Superior temporal gyrus (tissue), 1 donor: ENCODE data around the gene PIK3R3.
"Not testable (repeated sequence)": the region's sequence is repeated elsewhere in the genome, so short reads cannot be mapped to it uniquely, and the experiment has no call there.

Source experiments
- DNase-seq: peaks from one replicate; pipeline ENCODE4 v3.0.0-alpha.2; 2016; ENCODE audit errors: extremely low spot score

PIK3R3 gene

GRCh38 chr1:46102769-46103476 lies 29.5 kb downstream of the PIK3R3 start:
- DNase-seq, result no peak

- DNase-seq, result no peak
Observed at GRCh38 chr1:46099215-46099614, 33.2 kb downstream of the PIK3R3 start.

- DNase-seq, result no peak
Observed at GRCh38 chr1:46098027-46098712, 34.3 kb downstream of the PIK3R3 start.

GRCh38 chr1:46097149-46097472 lies 35.3 kb downstream of the PIK3R3 start:
- no peak for DNase-seq

- DNase-seq, result no peak
Observed at GRCh38 chr1:46096269-46097148, 35.9 kb downstream of the PIK3R3 start.

- not testable (repeated sequence) for DNase-seq
Observed at GRCh38 chr1:46095110-46095509, 37.3 kb downstream of the PIK3R3 start.

- DNase-seq, result no peak
Observed at GRCh38 chr1:46094471-46095005, 37.9 kb downstream of the PIK3R3 start.

- not testable (repeated sequence) for DNase-seq
Observed at GRCh38 chr1:46093832-46094231, 38.6 kb downstream of the PIK3R3 start.

GRCh38 chr1:46087891-46088290 lies 44.5 kb downstream of the PIK3R3 start:
- no peak for DNase-seq

GRCh38 chr1:46086576-46086975 lies 45.9 kb downstream of the PIK3R3 start:
- DNase-seq, result no peak

GRCh38 chr1:46084553-46085451 lies 47.6 kb downstream of the PIK3R3 start:
- DNase-seq, result no peak

GRCh38 chr1:46083579-46083978 lies 48.9 kb downstream of the PIK3R3 start:
- no peak for DNase-seq

- DNase-seq, result no peak
Observed at GRCh38 chr1:46081619-46082018, 50.8 kb downstream of the PIK3R3 start.

- no peak for DNase-seq
Observed at GRCh38 chr1:46081206-46081605, 51.2 kb downstream of the PIK3R3 start.

GRCh38 chr1:46080257-46080656 lies 52.2 kb downstream of the PIK3R3 start:
- DNase-seq, result no peak

GRCh38 chr1:46077644-46078043 lies 54.8 kb downstream of the PIK3R3 start:
- no peak for DNase-seq

- DNase-seq, result no peak
Observed at GRCh38 chr1:46076343-46076742, 56.1 kb downstream of the PIK3R3 start.

- no peak for DNase-seq
Observed at GRCh38 chr1:46072975-46073374, 59.5 kb downstream of the PIK3R3 start.

- no peak for DNase-seq
Observed at GRCh38 chr1:46070164-46070814, 62.1 kb downstream of the PIK3R3 start.

GRCh38 chr1:46068525-46068924 lies 63.9 kb downstream of the PIK3R3 start:
- no peak for DNase-seq

GRCh38 chr1:46067652-46068051 lies 64.8 kb downstream of the PIK3R3 start:
- no peak for DNase-seq
